OCI-LY1 (cell line): ENCODE data around the gene GORAB.

ENCODE experiments used
- EZH2 ChIP-seq: fragments of 200-600 bp; sonication (generic), shearing (Covaris generic); IDR thresholded peaks from 2 replicates; pipeline ENCODE4 v1.8.0; 2017; ENCODE audit warnings: borderline replicate concordance, mixed run types, mild to moderate bottlenecking, antibody characterized with exemption, low read length, moderate library complexity, mixed read lengths
- TF ChIP-seq, protein P1 (sequence below): fragments of 200-600 bp; sonication (generic), shearing (Covaris generic); IDR thresholded peaks from 2 replicates; pipeline ENCODE4 v1.5.1; 2017; ENCODE audit warnings: mild to moderate bottlenecking, antibody characterized with exemption, low read length, moderate library complexity, mixed read lengths

DNA sequence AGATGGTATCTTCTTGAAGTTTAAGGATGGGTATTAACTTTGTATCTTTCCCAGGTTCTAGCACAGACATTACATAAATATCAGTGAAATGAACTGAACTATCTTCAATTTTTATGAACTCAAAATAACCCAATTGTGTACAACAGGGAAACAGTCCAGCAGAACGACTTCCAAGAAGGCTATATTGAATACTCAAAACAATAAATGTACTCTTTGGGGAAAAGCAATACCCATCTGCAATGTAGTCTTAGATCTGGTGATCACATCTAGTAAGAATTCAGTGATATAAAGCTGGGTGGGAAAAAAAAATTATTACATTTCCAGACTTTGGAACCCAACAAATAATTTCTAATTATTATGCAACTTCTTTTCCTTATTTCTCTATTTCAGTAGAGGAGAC lies 33.1 kb upstream of the GORAB start:
- TF ChIP-seq, protein P1, sequence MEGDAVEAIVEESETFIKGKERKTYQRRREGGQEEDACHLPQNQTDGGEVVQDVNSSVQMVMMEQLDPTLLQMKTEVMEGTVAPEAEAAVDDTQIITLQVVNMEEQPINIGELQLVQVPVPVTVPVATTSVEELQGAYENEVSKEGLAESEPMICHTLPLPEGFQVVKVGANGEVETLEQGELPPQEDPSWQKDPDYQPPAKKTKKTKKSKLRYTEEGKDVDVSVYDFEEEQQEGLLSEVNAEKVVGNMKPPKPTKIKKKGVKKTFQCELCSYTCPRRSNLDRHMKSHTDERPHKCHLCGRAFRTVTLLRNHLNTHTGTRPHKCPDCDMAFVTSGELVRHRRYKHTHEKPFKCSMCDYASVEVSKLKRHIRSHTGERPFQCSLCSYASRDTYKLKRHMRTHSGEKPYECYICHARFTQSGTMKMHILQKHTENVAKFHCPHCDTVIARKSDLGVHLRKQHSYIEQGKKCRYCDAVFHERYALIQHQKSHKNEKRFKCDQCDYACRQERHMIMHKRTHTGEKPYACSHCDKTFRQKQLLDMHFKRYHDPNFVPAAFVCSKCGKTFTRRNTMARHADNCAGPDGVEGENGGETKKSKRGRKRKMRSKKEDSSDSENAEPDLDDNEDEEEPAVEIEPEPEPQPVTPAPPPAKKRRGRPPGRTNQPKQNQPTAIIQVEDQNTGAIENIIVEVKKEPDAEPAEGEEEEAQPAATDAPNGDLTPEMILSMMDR, result no peak
- TF ChIP-seq EZH2, result no peak
